ENCODE measurements around the gene JCAD.
"Not testable (repeated sequence)": the region's sequence is repeated elsewhere in the genome, so short reads cannot be mapped to it uniquely, and the experiment has no call there.

Gene JCAD

DNA sequence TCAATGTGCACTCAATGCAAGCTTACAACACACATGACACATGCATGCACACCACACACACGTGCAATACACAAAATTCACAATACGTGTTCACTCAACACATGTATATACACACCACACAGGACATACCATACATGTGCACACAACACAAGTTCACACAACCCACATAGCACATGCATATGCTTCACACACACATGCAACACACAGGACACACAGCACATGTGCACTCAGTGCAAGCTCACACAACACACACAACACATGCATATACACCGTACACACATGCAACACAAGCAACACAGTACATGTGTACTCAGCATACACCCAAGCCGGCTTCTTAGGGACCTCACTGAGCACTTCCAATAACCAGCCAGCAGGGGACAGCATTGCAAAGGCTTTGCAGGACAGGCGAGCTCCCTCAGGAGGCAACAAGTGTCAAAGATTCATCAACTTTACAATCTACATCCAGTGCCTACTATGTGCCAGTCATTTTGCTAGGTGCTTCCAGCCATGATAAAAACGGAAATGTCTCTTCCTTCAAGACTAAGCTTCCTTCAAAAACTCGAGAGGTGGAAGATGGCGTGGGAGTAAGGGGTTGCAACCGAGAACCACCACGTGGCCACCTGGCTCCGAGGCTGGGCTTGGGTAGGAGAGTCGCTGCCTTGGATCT is 61.1 kb downstream of the JCAD start:
- H3K4me3 ChIP-seq (ENCODE audit: low read length): no peak overlapping the region
- H3K36me3 ChIP-seq (ENCODE audit: insufficient read depth, low read length): no peaks in the 10 kb centered on the region
- no peaks in the 10 kb centered on the region for H3K4me1 ChIP-seq (ENCODE audit: insufficient read depth, low read length)
- no peaks in the 10 kb centered on the region for H3K27me3 ChIP-seq (ENCODE audit: insufficient read depth, low read length)
- H3K9me3 ChIP-seq (ENCODE audit: low read length): no peaks in the 10 kb centered on the region
- no peak overlapping the region for H2AFZ ChIP-seq (ENCODE audit: low read depth, low read length)

DNA sequence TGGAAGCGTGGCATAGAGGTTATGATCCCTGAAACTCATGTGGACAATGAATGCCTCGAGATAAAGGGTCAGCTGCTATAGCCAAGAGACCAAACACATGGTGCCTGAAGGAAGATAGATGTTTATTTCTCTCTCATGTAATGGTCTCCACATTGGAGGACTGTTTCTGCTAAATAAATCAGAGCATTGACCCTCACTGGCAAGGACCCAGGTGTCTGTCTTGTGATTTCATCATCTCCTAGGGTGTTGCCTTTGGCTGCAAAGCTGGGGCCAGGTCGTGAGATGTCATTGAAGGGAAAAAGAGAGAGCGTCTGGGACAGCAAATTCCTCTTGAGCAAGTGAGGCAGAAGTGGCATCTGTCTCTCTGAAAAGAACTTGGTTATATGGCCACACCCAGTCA is 64.6 kb downstream of the JCAD start:
- Histone ChIP-seq H2AFZ (ENCODE audit: low read depth, low read length) (no peak overlapping the region), H3K27me3 (ENCODE audit: insufficient read depth, low read length) (no peaks in the 10 kb centered on the region), H3K36me3 (ENCODE audit: insufficient read depth, low read length) (no peaks in the 10 kb centered on the region), H3K4me3 (ENCODE audit: low read length) (no peak overlapping the region), H3K4me1 (ENCODE audit: insufficient read depth, low read length) (no peaks in the 10 kb centered on the region), H3K9me3 (ENCODE audit: low read length) (no peaks in the 10 kb centered on the region)

DNA sequence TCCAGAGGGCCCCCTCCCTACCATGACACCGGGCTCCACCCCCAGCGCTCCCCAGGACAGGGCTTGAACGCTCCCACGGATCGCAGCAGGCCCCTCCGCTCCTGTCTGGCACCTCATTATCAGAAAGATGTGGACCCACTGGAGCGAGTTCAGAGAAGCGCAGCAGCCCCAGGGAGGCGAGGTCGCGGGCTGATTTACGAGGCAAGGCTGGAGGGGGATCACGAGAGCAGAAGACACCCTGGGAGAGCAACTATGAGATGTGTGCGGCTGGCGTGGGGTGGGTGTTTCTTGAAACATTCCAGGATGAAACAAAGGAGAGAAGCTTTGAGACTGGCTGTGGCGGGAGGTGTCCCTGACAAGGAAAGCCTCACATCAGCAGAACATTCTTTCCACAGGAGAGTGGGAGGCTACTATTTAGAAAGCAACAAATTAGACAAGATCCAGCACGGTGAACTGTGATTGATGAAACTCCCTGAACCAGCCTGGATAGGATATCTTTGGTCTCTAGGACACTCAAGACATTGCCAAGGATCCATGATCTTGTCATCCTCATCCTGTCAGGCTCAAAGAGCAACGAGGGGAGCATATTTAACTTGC is 66.0 kb downstream of the JCAD start:
- Histone ChIP-seq H3K36me3 (ENCODE audit: insufficient read depth, low read length) (no peaks in the 10 kb centered on the region), H2AFZ (ENCODE audit: low read depth, low read length) (no peak overlapping the region), H3K4me3 (ENCODE audit: low read length) (no peak overlapping the region), H3K4me1 (ENCODE audit: insufficient read depth, low read length) (no peaks in the 10 kb centered on the region), H3K9me3 (ENCODE audit: low read length) (no peaks in the 10 kb centered on the region), H3K27me3 (ENCODE audit: insufficient read depth, low read length) (no peaks in the 10 kb centered on the region)

DNA sequence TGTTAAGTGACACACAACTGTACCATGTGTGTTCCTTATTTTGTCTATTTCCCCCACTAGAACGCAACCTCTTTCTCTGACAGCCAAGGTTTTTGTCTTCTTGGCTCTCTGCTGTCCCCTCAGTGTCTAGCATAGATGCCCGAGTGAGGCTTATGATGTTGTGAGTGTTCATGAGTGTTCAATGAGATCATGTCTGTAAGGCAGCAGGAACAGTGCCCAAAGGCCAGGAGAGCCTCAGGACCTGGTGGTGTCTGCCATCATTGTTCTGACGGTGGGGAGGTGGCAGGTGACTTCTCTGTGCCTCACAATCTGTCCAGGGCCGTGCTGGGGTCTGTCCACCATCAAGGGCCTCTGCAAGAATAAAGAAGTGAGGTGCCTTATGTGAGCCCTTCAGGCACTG is 66.5 kb downstream of the JCAD start:
- Histone ChIP-seq H2AFZ (ENCODE audit: low read depth, low read length) (no peak overlapping the region), H3K4me3 (ENCODE audit: low read length) (no peak overlapping the region), H3K9me3 (ENCODE audit: low read length) (no peaks in the 10 kb centered on the region), H3K36me3 (ENCODE audit: insufficient read depth, low read length) (no peaks in the 10 kb centered on the region), H3K4me1 (ENCODE audit: insufficient read depth, low read length) (no peaks in the 10 kb centered on the region), H3K27me3 (ENCODE audit: insufficient read depth, low read length) (no peaks in the 10 kb centered on the region)

DNA sequence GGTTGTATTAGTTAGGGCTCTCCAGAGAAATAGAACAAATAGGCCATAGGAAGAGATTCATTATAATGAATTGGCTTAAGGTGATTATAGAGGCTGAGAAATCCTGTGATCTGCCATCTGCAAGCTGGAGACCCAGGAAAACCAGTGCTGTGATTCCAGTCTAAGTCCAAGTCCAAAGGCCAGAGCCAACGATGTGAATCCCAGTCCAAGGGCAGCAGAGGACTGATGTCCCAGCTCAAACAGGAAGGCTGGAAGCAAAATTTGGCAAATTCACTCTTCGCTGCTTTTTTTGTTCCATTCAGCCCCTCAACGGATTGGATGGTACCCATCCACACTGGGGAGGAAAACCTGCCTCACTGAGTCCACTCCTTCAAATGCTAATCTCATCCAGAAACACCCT is 68.0 kb downstream of the JCAD start:
- Histone ChIP-seq H3K4me1 (ENCODE audit: insufficient read depth, low read length) (no peaks in the 10 kb centered on the region), H3K27me3 (ENCODE audit: insufficient read depth, low read length) (no peaks in the 10 kb centered on the region), H3K36me3 (ENCODE audit: insufficient read depth, low read length) (no peaks in the 10 kb centered on the region), H2AFZ (ENCODE audit: low read depth, low read length) (no peak overlapping the region), H3K9me3 (ENCODE audit: low read length) (no peaks in the 10 kb centered on the region), H3K4me3 (ENCODE audit: low read length) (no peak overlapping the region)

DNA sequence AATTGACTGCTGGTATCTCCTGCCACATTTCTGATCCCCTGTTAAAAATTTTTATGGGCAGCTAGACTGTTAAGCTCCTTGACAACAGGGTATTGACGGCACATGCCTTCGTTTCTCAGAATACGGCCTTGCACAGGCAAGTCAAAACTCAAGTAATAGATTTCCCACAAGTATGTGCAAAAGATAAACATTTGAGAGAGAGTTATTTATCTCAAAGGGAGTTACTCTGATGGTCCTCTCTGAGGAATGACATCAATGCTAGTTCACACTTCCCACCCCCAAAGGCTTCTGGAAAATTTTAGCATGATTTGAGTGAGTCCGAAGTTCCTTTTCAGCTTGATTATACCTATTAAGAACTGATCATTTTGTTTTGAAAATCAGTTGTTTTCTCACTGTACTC is 71.9 kb downstream of the JCAD start:
- Histone ChIP-seq H3K36me3 (ENCODE audit: insufficient read depth, low read length) (no peaks in the 10 kb centered on the region), H3K9me3 (ENCODE audit: low read length) (peaks cover 4% of the 10 kb centered on the region), H2AFZ (ENCODE audit: low read depth, low read length) (no peak overlapping the region), H3K4me3 (ENCODE audit: low read length) (no peak overlapping the region), H3K27me3 (ENCODE audit: insufficient read depth, low read length) (no peaks in the 10 kb centered on the region), H3K4me1 (ENCODE audit: insufficient read depth, low read length) (no peaks in the 10 kb centered on the region)

DNA sequence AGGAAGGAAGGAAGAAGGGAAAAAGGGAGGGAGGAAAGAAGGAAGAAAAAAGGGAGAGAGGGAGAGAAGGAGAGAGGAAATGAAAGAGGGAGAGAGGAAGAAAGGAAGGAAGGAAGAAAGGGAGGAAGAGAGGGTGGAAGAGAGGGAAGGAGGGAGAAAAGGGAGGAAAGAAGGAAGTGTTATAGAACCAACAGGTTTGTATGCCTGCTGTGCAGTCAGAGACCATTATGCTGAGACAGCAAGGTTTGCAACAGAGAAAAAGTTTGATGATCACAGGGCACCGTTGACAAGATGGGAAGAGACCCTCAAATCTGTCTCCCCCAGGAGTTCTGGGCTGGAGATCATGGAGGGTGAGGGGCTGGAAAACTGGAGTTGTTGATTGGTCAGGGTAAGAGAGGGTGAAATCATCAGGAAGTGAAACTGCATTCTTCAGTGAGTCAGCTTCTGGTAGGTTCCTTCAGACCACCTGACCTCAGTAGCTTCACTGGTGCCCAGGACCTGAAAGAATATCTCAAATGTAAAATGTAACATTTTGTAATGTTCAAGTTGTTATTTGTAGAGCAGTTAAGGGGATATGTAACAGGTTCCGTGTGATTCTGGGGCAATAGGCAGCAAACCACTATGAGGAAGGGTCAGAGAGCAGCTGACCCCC is 76.3 kb downstream of the JCAD start:
- Histone ChIP-seq H3K4me1 (ENCODE audit: insufficient read depth, low read length) (no peaks in the 10 kb centered on the region), H3K4me3 (ENCODE audit: low read length) (no peak overlapping the region), H3K27me3 (ENCODE audit: insufficient read depth, low read length) (no peaks in the 10 kb centered on the region), H3K9me3 (ENCODE audit: low read length) (peaks cover 4% of the 10 kb centered on the region), H2AFZ (ENCODE audit: low read depth, low read length) (no peak overlapping the region), H3K36me3 (ENCODE audit: insufficient read depth, low read length) (no peaks in the 10 kb centered on the region)

DNA sequence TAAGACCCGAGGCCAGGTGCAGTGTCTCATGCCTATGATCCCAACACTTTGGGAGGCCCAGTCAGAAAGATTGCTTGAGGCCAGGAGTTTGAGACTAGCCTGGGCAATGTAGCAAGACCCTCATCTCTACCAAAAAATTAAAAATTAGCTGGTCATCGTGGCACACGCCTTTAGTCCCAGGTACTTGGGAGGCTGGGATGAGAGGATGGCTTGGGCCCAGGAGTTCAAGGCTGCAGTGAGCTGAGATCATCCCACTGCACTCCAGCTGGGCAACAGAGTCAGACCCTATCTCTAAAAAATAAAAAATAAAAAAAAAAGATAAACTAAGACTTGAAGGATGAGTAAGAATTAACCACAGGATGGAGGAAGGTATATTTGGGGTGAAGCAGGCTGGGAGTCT is 77.9 kb downstream of the JCAD start:
- no peak overlapping the region for H2AFZ ChIP-seq (ENCODE audit: low read depth, low read length)
- no peaks in the 10 kb centered on the region for H3K4me1 ChIP-seq (ENCODE audit: insufficient read depth, low read length)
- no peaks in the 10 kb centered on the region for H3K36me3 ChIP-seq (ENCODE audit: insufficient read depth, low read length)
- no peaks in the 10 kb centered on the region for H3K27me3 ChIP-seq (ENCODE audit: insufficient read depth, low read length)
- peaks cover 4% of the 10 kb centered on the region for H3K9me3 ChIP-seq (ENCODE audit: low read length)
- no peak overlapping the region for H3K4me3 ChIP-seq (ENCODE audit: low read length)

DNA sequence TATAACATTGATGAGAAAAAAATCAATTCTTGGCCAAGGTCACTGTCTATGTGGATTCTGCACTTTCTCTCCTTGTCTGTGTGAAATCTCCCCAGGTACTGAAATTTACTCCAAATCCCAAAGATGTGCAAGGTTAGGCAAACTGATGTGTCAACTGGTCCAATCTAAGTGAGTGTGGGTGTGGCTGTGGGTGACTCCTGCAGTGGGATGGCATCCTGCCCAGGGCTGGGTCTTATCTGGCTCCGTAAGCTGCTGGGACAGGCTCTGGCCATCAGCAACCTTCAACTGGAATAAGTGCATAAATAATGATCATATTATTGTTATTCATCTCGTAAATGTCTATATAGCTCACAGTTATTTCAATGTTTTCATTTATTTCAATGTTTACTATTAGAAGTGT is 79.3 kb downstream of the JCAD start:
- Histone ChIP-seq H3K27me3 (ENCODE audit: insufficient read depth, low read length) (no peaks in the 10 kb centered on the region), H3K4me1 (ENCODE audit: insufficient read depth, low read length) (no peaks in the 10 kb centered on the region), H2AFZ (ENCODE audit: low read depth, low read length) (no peak overlapping the region), H3K4me3 (ENCODE audit: low read length) (no peak overlapping the region), H3K9me3 (ENCODE audit: low read length) (peaks cover 4% of the 10 kb centered on the region), H3K36me3 (ENCODE audit: insufficient read depth, low read length) (no peaks in the 10 kb centered on the region)

DNA sequence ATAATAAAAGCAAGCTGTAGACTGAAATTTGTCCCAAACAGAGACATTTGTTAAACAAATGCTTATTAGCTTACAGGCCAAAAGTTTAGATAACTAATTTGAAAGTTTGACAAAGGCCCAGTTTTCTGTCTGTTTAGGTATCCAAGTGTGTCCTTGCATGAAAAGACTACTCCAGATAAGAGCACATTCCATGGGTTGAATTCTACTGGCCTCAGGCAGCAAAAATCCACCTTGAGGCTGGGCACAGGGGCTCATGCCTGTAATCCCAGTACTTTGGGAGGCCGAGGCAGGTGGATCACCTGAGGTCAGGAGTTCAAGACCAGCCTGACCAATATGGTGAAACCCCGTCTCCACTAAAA is 80.0 kb downstream of the JCAD start:
- not testable (repeated sequence) for H3K9me3 ChIP-seq (ENCODE audit: low read length); H3K36me3 ChIP-seq (ENCODE audit: insufficient read depth, low read length); H3K4me1 ChIP-seq (ENCODE audit: insufficient read depth, low read length); H3K4me3 ChIP-seq (ENCODE audit: low read length); H2AFZ ChIP-seq (ENCODE audit: low read depth, low read length); H3K27me3 ChIP-seq (ENCODE audit: insufficient read depth, low read length)

DNA sequence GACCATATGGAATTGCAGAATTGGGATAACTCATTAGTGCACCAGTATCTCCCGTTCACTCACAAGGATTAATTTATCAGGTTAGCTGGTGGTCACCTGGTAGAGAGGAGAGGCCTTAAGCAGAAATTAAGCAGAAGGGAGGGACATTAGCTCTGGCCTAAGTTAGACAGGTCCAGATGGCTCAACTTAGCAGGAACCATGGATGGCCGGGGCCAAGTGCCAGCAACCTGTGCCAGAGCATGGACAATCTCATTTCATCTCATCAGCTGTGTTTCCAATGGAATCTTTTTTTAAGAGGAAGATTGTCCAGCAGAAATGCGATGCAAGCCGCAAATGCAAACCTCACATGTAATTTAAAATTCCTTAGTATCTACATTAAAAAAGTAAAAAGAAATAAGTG is 82.2 kb downstream of the JCAD start:
- Histone ChIP-seq H3K4me1 (ENCODE audit: insufficient read depth, low read length) (no peaks in the 10 kb centered on the region), H2AFZ (ENCODE audit: low read depth, low read length) (no peak overlapping the region), H3K9me3 (ENCODE audit: low read length) (no peaks in the 10 kb centered on the region), H3K4me3 (ENCODE audit: low read length) (no peak overlapping the region), H3K36me3 (ENCODE audit: insufficient read depth, low read length) (no peaks in the 10 kb centered on the region), H3K27me3 (ENCODE audit: insufficient read depth, low read length) (no peaks in the 10 kb centered on the region)

DNA sequence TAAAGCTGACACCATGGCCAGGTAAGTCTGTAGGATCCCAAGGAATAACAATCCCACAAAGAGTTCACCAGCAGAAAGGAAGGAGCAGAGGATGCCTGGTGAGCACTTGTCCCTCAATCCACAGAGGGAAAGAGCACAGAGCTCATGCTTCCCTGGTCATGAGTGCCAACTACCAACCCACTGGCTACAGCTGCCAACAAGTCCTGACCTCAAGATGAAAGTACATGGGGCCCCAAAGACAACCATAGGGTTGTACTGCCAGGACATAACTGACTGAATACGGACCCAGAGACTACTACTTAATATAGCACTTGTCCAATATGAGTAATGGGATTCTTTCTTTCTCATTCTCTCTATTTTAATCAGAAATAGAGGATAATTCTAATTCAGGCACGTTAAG is 83.3 kb downstream of the JCAD start:
- Histone ChIP-seq H3K4me3 (ENCODE audit: low read length) (no peak overlapping the region), H3K27me3 (ENCODE audit: insufficient read depth, low read length) (no peaks in the 10 kb centered on the region), H3K4me1 (ENCODE audit: insufficient read depth, low read length) (no peaks in the 10 kb centered on the region), H2AFZ (ENCODE audit: low read depth, low read length) (no peak overlapping the region), H3K9me3 (ENCODE audit: low read length) (no peaks in the 10 kb centered on the region), H3K36me3 (ENCODE audit: insufficient read depth, low read length) (no peaks in the 10 kb centered on the region)

DNA sequence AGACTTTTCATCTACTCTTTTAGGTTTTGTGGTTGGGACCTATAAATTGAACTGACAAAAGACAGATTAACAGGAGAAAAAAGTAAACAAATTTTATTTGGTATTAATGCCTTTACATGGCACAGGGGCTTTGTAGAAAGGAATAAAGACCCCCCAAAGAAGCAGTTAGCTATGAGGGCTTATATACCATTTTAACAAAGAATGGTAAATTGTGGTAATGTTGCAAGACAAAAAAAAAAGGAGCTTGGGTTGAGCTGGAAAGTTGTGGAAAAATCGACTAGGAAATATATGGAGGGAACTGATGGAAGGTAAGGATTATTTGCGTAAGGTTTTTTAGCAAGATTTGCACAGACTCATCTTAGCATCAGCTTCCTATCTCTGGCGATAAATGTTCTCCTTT is 84.6 kb downstream of the JCAD start:
- H3K36me3 ChIP-seq (ENCODE audit: insufficient read depth, low read length): no peaks in the 10 kb centered on the region
- H3K4me1 ChIP-seq (ENCODE audit: insufficient read depth, low read length): no peaks in the 10 kb centered on the region
- H2AFZ ChIP-seq (ENCODE audit: low read depth, low read length): no peak overlapping the region
- no peaks in the 10 kb centered on the region for H3K9me3 ChIP-seq (ENCODE audit: low read length)
- no peak overlapping the region for H3K4me3 ChIP-seq (ENCODE audit: low read length)
- H3K27me3 ChIP-seq (ENCODE audit: insufficient read depth, low read length): no peaks in the 10 kb centered on the region

DNA sequence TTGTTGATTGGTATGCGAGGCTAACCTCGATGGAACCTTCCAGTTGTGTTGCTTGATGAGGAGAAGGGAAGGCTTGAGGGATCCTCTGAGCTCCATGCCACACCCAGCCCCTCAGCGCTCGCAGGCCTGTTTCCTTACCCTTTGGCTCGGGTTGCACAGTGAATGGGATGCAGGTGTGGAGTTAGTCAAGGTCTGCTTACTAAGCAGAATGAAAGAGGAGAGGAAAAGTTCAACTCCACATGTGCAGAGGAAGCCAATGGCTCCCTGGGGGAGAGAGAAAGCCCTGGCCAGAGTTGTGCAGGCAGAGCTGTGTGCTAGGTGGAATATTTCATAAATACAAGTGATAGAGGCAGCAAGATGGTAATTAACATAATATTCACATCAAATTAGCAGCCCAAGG is 85.5 kb downstream of the JCAD start:
- Histone ChIP-seq H3K36me3 (ENCODE audit: insufficient read depth, low read length) (no peaks in the 10 kb centered on the region), H3K4me1 (ENCODE audit: insufficient read depth, low read length) (no peaks in the 10 kb centered on the region)

More for the DNA sequence above, 85.5 kb downstream of the JCAD start:
- Histone ChIP-seq H2AFZ (ENCODE audit: low read depth, low read length) (no peak overlapping the region), H3K9me3 (ENCODE audit: low read length) (no peaks in the 10 kb centered on the region), H3K4me3 (ENCODE audit: low read length) (no peak overlapping the region), H3K27me3 (ENCODE audit: insufficient read depth, low read length) (no peaks in the 10 kb centered on the region)

Measured in neuron (in vitro differentiated cells).